Measurements from ENCODE around the gene MCEMP1.
A peak's percentile ranks its signal among the peaks of the same experiment; 100 is the strongest.
"Not testable (repeated sequence)": the region's sequence is repeated elsewhere in the genome, so short reads cannot be mapped to it uniquely, and the experiment has no call there.

Gene MCEMP1

DNA sequence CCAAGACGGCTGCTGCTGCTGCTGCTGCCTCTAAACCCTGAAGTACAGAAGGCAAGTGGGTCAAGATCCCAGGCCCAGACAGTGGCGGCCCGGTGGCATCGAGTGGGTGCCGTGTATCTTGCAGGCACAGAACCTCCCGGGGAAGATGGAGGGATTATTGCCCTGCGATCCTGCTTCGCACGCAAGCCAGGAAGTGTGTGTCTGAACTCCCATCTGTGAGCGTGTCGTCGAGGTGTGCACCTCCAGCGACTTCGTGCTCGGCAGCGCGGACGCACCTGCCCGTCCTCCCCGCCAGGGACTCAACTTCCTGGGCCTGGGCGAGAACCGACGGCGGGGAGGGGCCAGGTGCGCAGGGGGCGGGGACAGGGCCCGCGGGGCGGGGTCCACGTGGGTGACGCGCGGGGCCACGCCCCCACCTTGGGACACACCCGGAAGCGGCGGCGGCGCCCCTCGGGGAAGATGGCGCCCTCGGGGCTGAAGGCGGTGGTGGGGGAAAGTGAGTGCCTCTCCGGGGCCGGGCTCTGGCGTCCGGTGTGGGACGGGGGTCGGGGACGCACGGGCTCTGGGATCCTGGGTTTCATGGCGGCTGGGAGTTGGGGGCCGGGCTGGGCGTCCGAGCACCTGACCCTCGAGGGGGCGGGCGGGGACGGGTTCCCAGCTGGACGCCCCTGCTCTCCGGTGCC is 40.1 kb upstream of the MCEMP1 start, which contains the start of gene STXBP2:
Gene STXBP2 (plus strand): TSS at position 420 of the 683 bp plus-strand sequence. CDS start 40 bp downstream, at position 460.
- no peak for TF ChIP-seq Cebpa-rat (IDR thresholded peaks at IDR 0.05)
- H3K4me3 ChIP-seq: peak within 1 kb of the TSS; percentile 80
- H3K27me3 ChIP-seq: no peaks in the 10 kb centered on the region
- peaks cover 53% of the 10 kb centered on the region for H3K4me1 ChIP-seq
- H3K9ac ChIP-seq: peak within 1 kb of the TSS; percentile 89
- H4K20me1 ChIP-seq: peaks cover 15% of the 10 kb centered on the region; the same call in 1 of the 2 replicates
- H3K36me3 ChIP-seq: peaks cover 37% of the 10 kb centered on the region
- H3K4me2 ChIP-seq: peak within 1 kb of the TSS; percentile 97
- no peaks in the 10 kb centered on the region for H3K9me3 ChIP-seq
- H3K27ac ChIP-seq: peak within 1 kb of the TSS; percentile 83

DNA sequence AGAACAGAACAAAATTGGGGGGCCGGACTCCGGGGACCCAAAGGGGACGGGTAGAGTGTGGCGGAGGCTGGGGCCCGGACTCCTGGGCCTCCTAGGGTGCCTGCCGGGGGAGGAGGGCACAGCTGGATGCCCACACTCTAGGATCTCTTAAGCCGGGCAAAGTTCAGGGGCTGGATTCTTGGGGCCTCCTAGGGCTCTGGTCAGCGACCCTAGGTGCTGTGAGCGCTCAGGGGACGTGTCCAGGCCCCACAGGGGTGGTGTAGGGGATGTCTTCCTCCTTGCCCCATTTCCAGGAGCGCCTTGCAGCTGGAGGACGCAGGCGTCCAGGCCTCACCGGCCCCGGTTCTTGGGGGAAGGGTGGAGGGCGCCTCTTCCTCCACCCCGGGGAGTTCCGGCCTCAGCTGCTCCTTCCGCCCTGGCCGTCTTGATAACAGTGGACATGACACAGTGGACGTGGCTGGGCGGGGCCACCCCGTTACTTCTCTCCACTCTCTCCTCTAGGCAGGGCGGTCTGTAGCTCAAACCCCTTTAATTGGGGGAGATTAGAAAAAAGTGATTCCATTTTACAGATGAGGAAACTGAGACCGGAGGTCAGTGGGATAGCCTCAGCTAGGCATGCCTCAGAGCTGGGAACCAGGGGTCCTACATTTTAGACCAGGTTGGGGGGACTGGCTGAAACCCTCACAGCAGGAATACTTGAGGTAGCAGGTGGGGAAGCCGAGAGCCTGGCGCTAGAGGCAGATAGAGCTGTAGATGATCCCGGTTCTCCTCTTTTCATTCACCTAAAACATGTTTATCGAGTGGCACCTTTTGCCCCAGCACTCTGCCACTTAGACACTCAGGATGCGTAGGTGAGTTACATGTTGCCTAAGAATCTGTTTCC is 39.3 kb upstream of the MCEMP1 start:
- peak overlapping the region; percentile 97 for H3K4me2 ChIP-seq
- peak overlapping the region; percentile 89 for H3K9ac ChIP-seq
- H3K27ac ChIP-seq: peak overlapping the region; percentile 83
- no peaks in the 10 kb centered on the region for H3K9me3 ChIP-seq
- peak overlapping the region; percentile 80 for H3K4me3 ChIP-seq
- H4K20me1 ChIP-seq: peaks cover 15% of the 10 kb centered on the region; the same call in 1 of the 2 replicates
- TF ChIP-seq Cebpa-rat (IDR thresholded peaks at IDR 0.05): no peak
- no peaks in the 10 kb centered on the region for H3K27me3 ChIP-seq
- peaks cover 53% of the 10 kb centered on the region for H3K4me1 ChIP-seq
- peaks cover 37% of the 10 kb centered on the region for H3K36me3 ChIP-seq

DNA sequence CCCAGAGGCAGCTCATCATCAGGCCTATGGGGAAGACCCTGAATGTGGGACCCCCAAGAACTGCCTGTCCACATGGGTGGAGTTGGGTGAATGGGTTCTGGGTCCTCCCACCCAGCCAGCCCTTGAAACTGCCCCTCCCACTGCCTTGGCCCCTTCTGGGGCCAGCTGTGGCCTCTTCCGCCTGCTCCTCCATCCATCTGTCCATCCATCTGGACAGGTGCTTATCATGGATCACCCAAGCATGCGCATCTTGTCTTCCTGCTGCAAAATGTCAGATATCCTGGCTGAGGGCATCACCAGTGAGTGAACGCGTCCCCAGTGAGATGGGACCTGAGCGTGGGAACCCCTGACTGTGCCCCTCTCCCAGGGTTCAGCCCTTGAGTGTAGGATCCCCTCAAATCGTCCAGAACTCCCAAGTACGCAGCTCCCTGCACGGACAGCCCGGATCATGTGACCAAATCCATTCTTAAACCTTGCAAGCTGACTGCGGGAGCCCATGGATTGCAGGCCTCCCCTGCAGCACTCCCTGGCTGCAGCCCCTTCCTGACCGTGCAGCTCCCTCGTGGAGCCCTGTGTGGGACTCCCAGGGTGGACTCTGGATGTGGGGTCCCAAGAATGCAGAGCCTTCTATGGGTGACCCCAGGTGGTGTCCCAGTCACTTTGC is 38.0 kb upstream of the MCEMP1 start:
- Histone ChIP-seq H3K4me2 (no peak overlapping the region), H3K27ac (no peak overlapping the region), H3K36me3 (peaks cover 37% of the 10 kb centered on the region; the same call in 1 of the 2 replicates), H3K27me3 (no peaks in the 10 kb centered on the region), H3K9me3 (no peaks in the 10 kb centered on the region), H3K4me3 (no peak overlapping the region), H4K20me1 (peaks cover 15% of the 10 kb centered on the region; the same call in 1 of the 2 replicates), H3K9ac (no peak overlapping the region), H3K4me1 (peaks cover 44% of the 10 kb centered on the region)
- no peak for TF ChIP-seq Cebpa-rat (IDR thresholded peaks at IDR 0.05)

DNA sequence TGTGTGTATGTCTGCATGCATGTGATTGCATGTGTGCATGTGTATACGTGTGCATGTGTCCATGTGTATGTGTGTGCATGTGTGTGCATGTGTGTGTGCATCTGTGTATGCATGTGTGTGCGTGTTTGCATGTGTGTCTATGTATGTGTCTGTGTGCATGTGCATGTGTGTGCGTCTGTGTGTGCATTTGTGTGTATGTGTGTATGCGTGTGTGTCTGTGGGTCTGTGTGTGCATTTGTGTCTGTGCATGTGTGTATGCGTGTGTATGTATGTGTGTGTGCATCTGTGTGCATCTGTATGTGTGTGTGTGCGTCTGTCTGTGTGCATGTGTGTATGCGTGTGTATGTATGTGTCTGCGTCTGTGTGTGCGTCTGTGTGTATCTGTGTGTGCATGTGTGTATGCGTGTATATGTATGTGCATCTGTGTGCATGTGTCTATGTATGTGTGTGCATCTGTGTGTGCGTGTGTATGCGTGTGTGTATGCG is 37.0 kb upstream of the MCEMP1 start:
- TF ChIP-seq Cebpa-rat (IDR thresholded peaks at IDR 0.05): no peak
- no peaks in the 10 kb centered on the region for H3K9me3 ChIP-seq
- H3K36me3 ChIP-seq: peaks cover 47% of the 10 kb centered on the region
- no peak overlapping the region for H3K9ac ChIP-seq
- peaks cover 15% of the 10 kb centered on the region; the same call in 1 of the 2 replicates for H4K20me1 ChIP-seq
- no peak overlapping the region for H3K4me3 ChIP-seq
- peaks cover 34% of the 10 kb centered on the region for H3K4me1 ChIP-seq
- no peaks in the 10 kb centered on the region for H3K27me3 ChIP-seq
- H3K4me2 ChIP-seq: no peak overlapping the region
- no peak overlapping the region for H3K27ac ChIP-seq

DNA sequence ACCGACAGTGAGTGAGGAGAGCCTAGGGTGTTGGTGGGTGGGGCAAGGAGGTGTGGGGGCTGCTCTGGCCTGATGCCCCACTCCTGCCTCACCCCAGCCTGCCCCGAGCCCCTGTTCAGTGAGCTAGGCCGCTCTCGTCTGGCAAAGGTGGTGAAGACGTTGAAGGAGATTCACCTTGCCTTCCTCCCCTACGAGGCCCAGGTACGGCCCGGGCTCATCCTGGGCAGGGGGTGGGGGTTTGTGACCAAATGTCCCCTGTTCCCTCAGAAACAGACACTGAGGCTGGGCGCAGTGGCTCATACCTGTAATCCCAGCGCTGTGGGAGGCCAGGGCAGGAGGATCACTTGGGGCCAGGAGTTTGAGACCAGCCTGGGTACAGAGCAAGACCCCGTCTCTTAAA is 36.1 kb upstream of the MCEMP1 start:
- Histone ChIP-seq H3K4me3 (no peak overlapping the region), H3K4me1 (peaks cover 25% of the 10 kb centered on the region), H3K9me3 (no peaks in the 10 kb centered on the region), H3K4me2 (no peak overlapping the region), H3K9ac (no peak overlapping the region), H3K27me3 (no peaks in the 10 kb centered on the region), H3K27ac (no peak overlapping the region), H4K20me1 (peaks cover 15% of the 10 kb centered on the region; the same call in 1 of the 2 replicates), H3K36me3 (peaks cover 54% of the 10 kb centered on the region)
- TF ChIP-seq Cebpa-rat (IDR thresholded peaks at IDR 0.05): no peak

DNA sequence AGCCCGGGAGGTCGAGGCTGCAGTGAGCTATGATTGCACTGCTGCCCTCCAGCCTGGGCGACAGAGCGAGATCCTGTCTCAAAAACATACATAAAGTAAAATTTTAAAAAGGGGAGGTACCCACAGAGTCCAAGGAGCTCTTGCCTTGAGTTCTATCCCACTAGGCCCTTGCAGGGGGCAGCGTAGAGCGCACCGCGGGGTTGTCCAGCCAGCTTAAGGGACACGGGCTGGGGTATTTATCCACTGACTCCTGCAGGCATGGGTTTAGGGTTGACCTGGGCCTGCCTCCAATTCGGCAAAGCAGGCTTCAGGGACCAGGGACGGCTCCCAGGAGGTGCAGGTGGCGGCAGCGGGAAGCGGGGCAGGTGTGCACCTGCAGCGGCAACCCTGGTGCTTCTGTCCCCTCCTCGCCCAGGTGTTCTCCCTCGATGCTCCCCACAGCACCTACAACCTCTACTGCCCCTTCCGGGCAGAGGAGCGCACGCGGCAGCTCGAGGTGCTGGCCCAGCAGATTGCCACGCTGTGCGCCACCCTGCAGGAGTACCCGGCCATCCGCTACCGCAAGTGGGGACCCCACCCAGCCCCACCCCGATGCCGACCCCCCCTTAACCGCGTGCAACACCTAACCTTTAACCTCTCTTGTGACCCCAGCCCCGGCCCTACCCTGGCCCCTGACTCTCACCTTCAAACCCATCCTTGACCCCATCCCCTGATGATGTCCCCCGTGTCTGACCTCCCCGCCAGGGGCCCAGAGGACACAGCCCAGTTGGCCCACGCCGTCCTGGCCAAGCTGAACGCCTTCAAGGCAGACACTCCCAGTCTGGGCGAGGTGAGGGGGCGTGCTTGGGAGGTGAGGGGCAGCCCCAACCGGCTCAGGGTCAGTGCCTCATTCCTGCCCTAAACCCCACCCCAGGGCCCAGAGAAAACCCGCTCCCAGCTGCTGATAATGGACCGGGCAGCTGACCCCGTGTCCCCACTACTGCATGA is 35.3 kb upstream of the MCEMP1 start:
- peaks cover 61% of the 10 kb centered on the region for H3K36me3 ChIP-seq
- no peak overlapping the region for H3K27ac ChIP-seq
- no peaks in the 10 kb centered on the region for H3K27me3 ChIP-seq
- TF ChIP-seq Cebpa-rat (IDR thresholded peaks at IDR 0.05): no peak
- H4K20me1 ChIP-seq: peaks cover 15% of the 10 kb centered on the region; the same call in 1 of the 2 replicates
- H3K4me1 ChIP-seq: peaks cover 17% of the 10 kb centered on the region
- no peak overlapping the region for H3K4me3 ChIP-seq
- H3K4me2 ChIP-seq: no peak overlapping the region
- no peaks in the 10 kb centered on the region for H3K9me3 ChIP-seq
- no peak overlapping the region for H3K9ac ChIP-seq

DNA sequence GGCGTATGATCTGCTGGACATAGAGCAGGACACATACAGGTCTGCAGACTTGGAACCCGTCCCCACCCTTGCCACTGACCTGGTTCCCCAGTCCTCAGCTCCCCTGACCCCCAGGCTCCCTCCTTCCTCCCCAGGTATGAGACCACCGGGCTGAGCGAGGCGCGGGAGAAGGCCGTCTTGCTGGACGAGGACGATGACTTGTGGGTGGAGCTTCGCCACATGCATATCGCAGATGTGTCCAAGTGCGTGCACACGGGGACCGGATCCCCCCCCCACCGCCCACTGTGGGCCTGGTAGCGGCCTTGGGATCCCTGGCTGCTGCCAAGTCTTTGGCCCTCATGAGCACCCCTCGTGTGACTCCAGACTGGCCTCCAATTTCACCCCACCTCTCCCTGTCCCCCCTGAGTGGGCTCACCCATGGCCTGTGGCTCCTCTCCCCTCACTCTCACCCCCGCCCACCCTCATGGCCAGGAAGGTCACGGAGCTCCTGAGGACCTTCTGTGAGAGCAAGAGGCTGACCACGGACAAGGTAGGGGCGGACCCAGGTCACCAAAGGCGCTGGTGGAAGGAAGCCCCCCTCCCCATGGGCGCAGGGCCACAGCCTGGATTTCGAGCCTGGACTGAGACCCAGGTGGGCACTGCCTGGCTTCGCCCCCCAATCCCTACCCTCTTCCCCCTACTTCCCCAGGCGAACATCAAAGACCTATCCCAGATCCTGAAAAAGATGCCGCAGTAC is 34.4 kb upstream of the MCEMP1 start:
- TF ChIP-seq Cebpa-rat (IDR thresholded peaks at IDR 0.05): no peak
- Histone ChIP-seq H3K9ac (no peak overlapping the region), H3K9me3 (no peaks in the 10 kb centered on the region), H3K27me3 (no peaks in the 10 kb centered on the region), H3K36me3 (peaks cover 70% of the 10 kb centered on the region), H4K20me1 (peaks cover 15% of the 10 kb centered on the region; the same call in 1 of the 2 replicates), H3K4me3 (no peak overlapping the region), H3K27ac (no peak overlapping the region), H3K4me2 (no peak overlapping the region), H3K4me1 (peaks cover 14% of the 10 kb centered on the region)

DNA sequence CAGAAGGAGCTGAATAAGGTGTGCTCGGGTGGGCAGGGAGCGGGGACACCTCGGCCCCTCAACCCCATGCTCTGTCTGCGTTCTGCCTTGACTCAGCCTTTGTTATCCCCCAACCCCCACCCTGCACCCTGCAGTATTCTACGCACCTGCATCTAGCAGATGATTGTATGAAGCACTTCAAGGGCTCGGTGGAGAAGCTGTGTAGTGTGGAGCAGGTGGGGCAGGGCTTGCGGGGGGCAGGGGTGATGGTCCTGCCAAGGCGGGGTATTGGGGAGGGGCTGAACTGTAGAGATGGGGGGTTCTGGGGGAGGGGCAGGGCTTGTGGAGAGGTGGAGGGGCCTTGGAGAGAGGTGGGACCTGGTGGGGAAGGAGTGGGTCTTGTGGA is 33.9 kb upstream of the MCEMP1 start:
- H3K4me1 ChIP-seq: peaks cover 8% of the 10 kb centered on the region
- no peak overlapping the region for H3K4me3 ChIP-seq
- peaks cover 15% of the 10 kb centered on the region; the same call in 1 of the 2 replicates for H4K20me1 ChIP-seq
- no peaks in the 10 kb centered on the region for H3K27me3 ChIP-seq
- no peak overlapping the region for H3K4me2 ChIP-seq
- H3K36me3 ChIP-seq: peaks cover 75% of the 10 kb centered on the region
- H3K9ac ChIP-seq: no peak overlapping the region
- H3K9me3 ChIP-seq: no peaks in the 10 kb centered on the region
- TF ChIP-seq Cebpa-rat (IDR thresholded peaks at IDR 0.05): no peak
- H3K27ac ChIP-seq: no peak overlapping the region

DNA sequence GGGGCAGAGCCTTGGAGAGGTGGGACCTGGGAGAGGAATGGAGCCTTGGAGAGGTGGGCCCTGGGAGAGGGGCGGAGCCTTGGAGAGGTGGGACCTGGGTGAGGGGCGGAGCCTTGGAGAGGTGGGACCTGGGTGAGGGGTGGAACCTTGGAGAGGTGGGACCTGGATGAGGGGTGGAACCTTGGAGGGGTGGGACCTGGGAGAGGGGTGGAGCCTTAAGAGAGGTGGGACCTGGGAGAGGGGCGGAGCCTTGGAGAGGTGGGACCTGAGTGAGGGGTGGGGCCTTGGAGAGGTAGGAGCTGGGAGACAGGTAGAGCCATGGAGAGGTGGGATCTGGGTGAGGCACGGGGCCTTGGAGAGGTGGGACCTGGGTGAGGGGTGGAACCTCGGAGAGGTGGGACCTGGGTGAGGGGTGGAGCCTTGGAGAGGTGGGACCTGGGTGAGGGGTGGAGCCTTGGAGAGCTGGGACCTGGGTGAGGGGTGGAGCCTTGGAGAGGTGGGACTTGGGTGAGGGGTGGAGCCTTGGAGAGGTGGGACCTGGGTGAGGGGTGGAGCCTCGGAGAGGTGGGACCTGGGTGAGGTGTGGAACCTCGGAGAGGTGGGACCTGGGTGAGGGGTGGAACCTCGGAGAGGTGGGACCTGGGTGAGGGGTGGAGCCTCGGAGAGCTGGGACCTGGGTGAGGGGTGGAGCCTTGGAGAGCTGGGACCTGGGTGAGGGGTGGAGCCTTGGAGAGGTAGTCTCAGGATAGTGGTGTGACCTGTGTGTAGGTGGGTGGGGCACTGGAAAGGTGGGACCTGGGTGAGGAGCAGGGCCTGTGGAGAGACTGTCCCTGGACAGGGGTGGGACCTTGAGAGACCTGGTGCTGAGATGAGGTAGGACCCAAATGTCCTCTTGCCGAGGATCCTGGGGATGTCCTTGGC is 33.0 kb upstream of the MCEMP1 start:
- H3K4me1 ChIP-seq, H3K4me3 ChIP-seq, H3K9me3 ChIP-seq, H3K9ac ChIP-seq, H3K27me3 ChIP-seq, H3K27ac ChIP-seq, H3K4me2 ChIP-seq: not testable (repeated sequence)
- peaks cover 12% of the 10 kb centered on the region; the same call in 1 of the 2 replicates for H4K20me1 ChIP-seq
- H3K36me3 ChIP-seq: peaks cover 78% of the 10 kb centered on the region
